Heart right ventricle (tissue), 16 donors: ENCODE data around the gene INCENP. TPM values are rescaled to one million over a fixed set of nuclear protein-coding genes. Genes with fewer than 3 reads are reported as not detected.
A peak's percentile ranks its signal among the peaks of the same experiment; 100 is the strongest.

Experiments
- ATAC-seq, 8 donors: fragments of 200-7000 bp; cut with Tn5 transposase; one replicate each; pipeline ENCODE4 v1.9.1; 2020; ENCODE audit warnings: mild to moderate bottlenecking in 8 of 8, moderate library complexity in 8 of 8, moderate number of reproducible peaks in 1 of 8
- DNase-seq, 2 donors: peaks; one replicate each; pipeline ENCODE4 v3.0.0-alpha.2; 2020
- H3K27ac ChIP-seq, 10 donors: fragments of 200-600 bp; sonication (generic) in 2 of 10; one replicate each; pipeline versions ENCODE4 v1.5.0 to v1.8.0; 2020 to 2022; ENCODE audit warnings: mild to moderate bottlenecking in 3 of 10
- H3K27me3 ChIP-seq, 7 donors: fragments of 200-600 bp; one replicate each; pipeline ENCODE4 v1.8.0; 2021 to 2022; ENCODE audit warnings: mild to moderate bottlenecking in 2 of 7
- H3K36me3 ChIP-seq, 9 donors: fragments of 200-600 bp; sonication (generic) in 1 of 9; one replicate each; pipeline versions ENCODE4 v1.5.0 to v1.8.0; 2020 to 2022; ENCODE audit warnings: mild to moderate bottlenecking in 2 of 9
- H3K4me1 ChIP-seq, 9 donors: fragments of 200-600 bp; sonication (generic) in 1 of 9; one replicate each; pipeline versions ENCODE4 v1.5.0 to v1.8.0; 2020 to 2022; ENCODE audit warnings: mild to moderate bottlenecking in 4 of 9
- H3K4me3 ChIP-seq, 10 donors: fragments of 200-600 bp; sonication (generic) in 2 of 10; one replicate each; pipeline versions ENCODE4 v1.5.0 to v1.8.0; 2020 to 2022; ENCODE audit warnings: mild to moderate bottlenecking in 7 of 10, moderate library complexity in 2 of 10
- H3K9me3 ChIP-seq, 11 donors: fragments of 200-600 bp in 10 of 11; sonication (generic) in 2 of 11; one replicate each; pipeline versions ENCODE4 v1.5.0 to v1.8.0; 2013 to 2022; ENCODE audit warnings: mild to moderate bottlenecking in 2 of 11, control low read depth in 1 of 11, moderate library complexity in 1 of 11
- WGBS, 2 donors: extraction: QIAGEN DNeasy Blood & Tissue Kit; methylation state at CpG; one replicate each; pipeline ENCODE4 v1.1.7; 2013; ENCODE audit warnings: inconsistent platforms in 1 of 2; 5-methylcytosine and 5-hydroxymethylcytosine counted together
- intact Hi-C, 10 donors: fragments of 100-400 bp; cut with DNase I; formaldehyde crosslinking; loops; one replicate each; pipeline versions ENCODE4 v1.11.1 to v1.14.2; 2022
- polyA plus RNA-seq, 2 donors: library from polyadenylated mRNA; stranded (reverse); fragments of 200-250 nt; gene quantifications; one replicate each; pipeline ENCODE4 v1.2.3, GENCODE V29; 2013
- total RNA-seq, 10 donors: library from RNA; stranded (reverse); fragmentation: NEBNext Ultra II Directional in 3 of 10; extraction: Animal tissue kit (Norgen Biotek cat#: 25700) in 3 of 10; gene quantifications; one replicate each; pipeline versions ENCODE4 v1.2.1 to v1.2.4, GENCODE V29; 2021 to 2023
- TF ChIP-seq, protein P1 (sequence below), 9 donors: fragments of 200-600 bp; sonication (generic) in 2 of 9; IDR thresholded peaks; one replicate each; pipeline versions ENCODE4 v1.5.0 to v1.8.0; 2021 to 2022; ENCODE audit warnings: antibody characterized with exemption in 9 of 9, mild to moderate bottlenecking in 5 of 9, moderate library complexity in 1 of 9
- donor health status: Arrhythmogenic right ventricular cardiomyopathy.
- donor health status: ischemic (EF 13 %, LVEDD 7.1; RV severe dilation, severe dysfunction).
- donor health status: healthy with polysubstance abuse.
- donor health status: DM: no; HTN: yes; CAD: no.
- donor health status: DM: no; HTN: no; CAD: no.
- donor health status: ischemic (EF 25% LVEDD 6.9; RV normal size, moderate dysfunction).
- donor health status: ischemic (EF 25% LVEDD 5.7; RV mildly dilated, moderate dysfunction).
- donor health status: healthy.
- donor health status: DM: yes; HTN: yes; CAD: no.
- donor health status: Ischemic cardiomyopathy.
- donor health status: ischemic (EF 35%, LVEDD 5.7; RV mildly dilated, moderate dysfunction).
- donor health status: nonischemic (EF 11% LVEDD 7.7; RV severe dilation, severe dysfunction).
- donor health status: DM: yes; HTN: yes; CAD: no.
- donor health status: PGD.
- donor health status: ischemic (EF 29% LVEDD 5.4; RV normal size, mild dysfunction).
- donor health status: nonischemic (EF 23%, LVEDD 6.1; RV moderate dilation, normal function).

The INCENP gene
- total and polyA plus RNA-seq, 12 donors = 2.1 to 20.0 (median 12.3) TPM

DNA sequence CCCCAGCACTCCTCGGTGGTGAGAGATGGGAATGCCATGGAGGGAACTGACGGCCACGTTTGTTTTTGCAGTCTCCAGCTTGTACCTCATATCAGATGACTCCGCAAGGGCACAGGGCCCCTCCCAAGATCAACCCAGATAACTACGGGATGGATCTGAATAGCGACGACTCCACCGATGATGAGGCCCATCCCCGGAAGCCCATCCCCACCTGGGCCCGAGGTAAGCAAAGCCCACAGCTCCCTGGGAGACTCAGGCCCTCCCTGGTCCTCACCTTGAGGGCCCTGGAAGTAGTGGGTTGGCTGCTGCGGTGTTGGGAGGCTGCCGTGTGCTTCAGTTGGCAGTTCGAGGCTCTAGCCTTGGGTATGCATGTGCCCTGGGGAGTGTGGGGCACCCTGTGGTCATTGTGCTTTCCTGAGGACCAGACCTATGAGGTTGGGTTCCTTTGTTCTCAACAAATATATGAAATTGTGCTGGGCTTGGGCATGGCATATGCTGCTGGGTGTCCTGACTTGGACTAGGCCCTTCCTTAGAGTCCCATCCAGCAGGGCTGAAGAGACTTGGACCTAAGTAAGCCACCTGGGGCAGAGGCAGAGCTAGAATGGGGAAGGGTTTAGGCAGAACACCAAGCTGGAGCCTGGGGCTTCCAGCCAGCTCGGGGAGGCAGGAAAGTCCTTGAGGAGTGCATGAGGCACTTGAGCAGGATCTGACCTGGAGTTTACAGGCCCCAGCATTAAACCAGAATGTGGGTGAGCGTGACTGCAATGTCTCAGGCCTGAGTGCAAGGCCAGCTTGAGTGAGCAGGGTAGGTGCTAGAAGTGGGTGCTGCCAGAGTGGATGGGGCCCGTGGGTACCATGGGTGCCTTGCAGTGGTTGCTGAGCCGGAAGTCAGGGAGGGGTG, 26.4 kb downstream of the INCENP start:
- DNase-seq (no peak), ATAC-seq (peak in 3 of 8 donors; percentile 15 to 38 (median 19))
- Histone ChIP-seq H3K4me1 (peaks cover 0 to 20% (median 0%) of the 10 kb centered on the region in 9 donors), H3K4me3 (no peak overlapping the region), H3K9me3 (no peaks in the 10 kb centered on the region), H3K27ac (no peak overlapping the region), H3K36me3 (peaks cover 0 to 76% (median 26%) of the 10 kb centered on the region in 9 donors), H3K27me3 (no peaks in the 10 kb centered on the region)
- WGBS, 2 donors = 93 to 94% methylated on average over 17 of the region's 17 CpGs
- intact Hi-C loops = no loop called here
- TF ChIP-seq, protein P1, sequence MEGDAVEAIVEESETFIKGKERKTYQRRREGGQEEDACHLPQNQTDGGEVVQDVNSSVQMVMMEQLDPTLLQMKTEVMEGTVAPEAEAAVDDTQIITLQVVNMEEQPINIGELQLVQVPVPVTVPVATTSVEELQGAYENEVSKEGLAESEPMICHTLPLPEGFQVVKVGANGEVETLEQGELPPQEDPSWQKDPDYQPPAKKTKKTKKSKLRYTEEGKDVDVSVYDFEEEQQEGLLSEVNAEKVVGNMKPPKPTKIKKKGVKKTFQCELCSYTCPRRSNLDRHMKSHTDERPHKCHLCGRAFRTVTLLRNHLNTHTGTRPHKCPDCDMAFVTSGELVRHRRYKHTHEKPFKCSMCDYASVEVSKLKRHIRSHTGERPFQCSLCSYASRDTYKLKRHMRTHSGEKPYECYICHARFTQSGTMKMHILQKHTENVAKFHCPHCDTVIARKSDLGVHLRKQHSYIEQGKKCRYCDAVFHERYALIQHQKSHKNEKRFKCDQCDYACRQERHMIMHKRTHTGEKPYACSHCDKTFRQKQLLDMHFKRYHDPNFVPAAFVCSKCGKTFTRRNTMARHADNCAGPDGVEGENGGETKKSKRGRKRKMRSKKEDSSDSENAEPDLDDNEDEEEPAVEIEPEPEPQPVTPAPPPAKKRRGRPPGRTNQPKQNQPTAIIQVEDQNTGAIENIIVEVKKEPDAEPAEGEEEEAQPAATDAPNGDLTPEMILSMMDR (IDR thresholded peaks at IDR 0.05) = no peak

GRCh38 chr11:62150887-62151736, 27.3 kb downstream of the INCENP start:
- no peaks in the 10 kb centered on the region for H3K9me3 ChIP-seq
- H3K4me3 ChIP-seq = no peak overlapping the region
- no peaks in the 10 kb centered on the region for H3K27me3 ChIP-seq
- no peak overlapping the region for H3K27ac ChIP-seq
- peaks cover 0 to 20% (median 0%) of the 10 kb centered on the region in 9 donors for H3K4me1 ChIP-seq
- WGBS, 2 donors = 82 to 84% methylated on average over 10 of the region's 10 CpGs
- TF ChIP-seq, protein P1 (IDR thresholded peaks at IDR 0.05) = no peak
- DNase-seq = no peak
- H3K36me3 ChIP-seq = peaks cover 0 to 68% (median 26%) of the 10 kb centered on the region in 9 donors
- peak in 1 of 8 donors; percentile 24 for ATAC-seq
- intact Hi-C loops = no loop called here

DNA sequence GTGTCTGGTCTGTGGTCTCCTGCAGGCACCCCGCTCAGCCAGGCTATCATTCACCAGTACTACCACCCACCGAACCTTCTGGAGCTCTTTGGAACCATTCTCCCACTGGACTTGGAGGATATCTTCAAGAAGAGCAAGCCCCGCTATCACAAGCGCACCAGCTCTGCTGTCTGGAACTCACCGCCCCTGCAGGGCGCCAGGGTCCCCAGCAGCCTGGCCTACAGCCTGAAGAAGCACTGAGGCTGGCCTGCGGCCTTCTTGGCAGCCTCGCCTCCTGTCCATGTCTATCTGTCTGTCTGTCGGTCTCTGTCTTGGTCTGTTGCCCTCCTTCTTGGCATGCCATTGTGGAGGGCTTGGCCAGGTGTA, 27.9 kb downstream of the INCENP start:
- Histone ChIP-seq H3K27me3 (no peaks in the 10 kb centered on the region), H3K4me1 (peaks cover 0 to 20% (median 0%) of the 10 kb centered on the region in 9 donors), H3K4me3 (no peak overlapping the region), H3K27ac (no peak overlapping the region), H3K9me3 (no peaks in the 10 kb centered on the region), H3K36me3 (peaks cover 0 to 62% (median 22%) of the 10 kb centered on the region in 9 donors)
- DNase-seq (no peak), ATAC-seq (no peak)
- TF ChIP-seq, protein P1 (IDR thresholded peaks at IDR 0.05) = no peak
- intact Hi-C loops = no loop called here
- 95 to 96% methylated on average over 9 of the region's 9 CpGs for WGBS, 2 donors
